ENCODE results near the gene MAP2.

DNA sequence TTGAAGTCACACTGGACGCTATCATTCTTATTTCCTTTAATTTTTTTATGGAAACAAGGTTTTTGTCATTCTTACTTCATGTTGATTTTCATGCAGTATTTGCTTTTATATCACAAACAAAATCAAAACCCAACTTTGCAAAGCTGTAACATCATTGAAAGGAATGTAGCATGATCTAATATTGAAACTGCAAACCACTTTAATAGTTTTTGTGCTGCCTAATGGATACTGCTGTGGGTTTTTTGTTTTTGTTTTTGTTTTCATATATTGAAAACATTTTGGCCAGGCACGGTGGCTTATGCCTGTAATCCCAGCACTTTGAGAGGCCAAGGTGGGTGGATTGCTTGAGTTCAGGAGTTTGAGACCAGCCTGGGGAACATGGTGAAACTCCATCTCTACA lies 81.6 kb downstream of the MAP2 start:
- TF ChIP-seq, protein P1, sequence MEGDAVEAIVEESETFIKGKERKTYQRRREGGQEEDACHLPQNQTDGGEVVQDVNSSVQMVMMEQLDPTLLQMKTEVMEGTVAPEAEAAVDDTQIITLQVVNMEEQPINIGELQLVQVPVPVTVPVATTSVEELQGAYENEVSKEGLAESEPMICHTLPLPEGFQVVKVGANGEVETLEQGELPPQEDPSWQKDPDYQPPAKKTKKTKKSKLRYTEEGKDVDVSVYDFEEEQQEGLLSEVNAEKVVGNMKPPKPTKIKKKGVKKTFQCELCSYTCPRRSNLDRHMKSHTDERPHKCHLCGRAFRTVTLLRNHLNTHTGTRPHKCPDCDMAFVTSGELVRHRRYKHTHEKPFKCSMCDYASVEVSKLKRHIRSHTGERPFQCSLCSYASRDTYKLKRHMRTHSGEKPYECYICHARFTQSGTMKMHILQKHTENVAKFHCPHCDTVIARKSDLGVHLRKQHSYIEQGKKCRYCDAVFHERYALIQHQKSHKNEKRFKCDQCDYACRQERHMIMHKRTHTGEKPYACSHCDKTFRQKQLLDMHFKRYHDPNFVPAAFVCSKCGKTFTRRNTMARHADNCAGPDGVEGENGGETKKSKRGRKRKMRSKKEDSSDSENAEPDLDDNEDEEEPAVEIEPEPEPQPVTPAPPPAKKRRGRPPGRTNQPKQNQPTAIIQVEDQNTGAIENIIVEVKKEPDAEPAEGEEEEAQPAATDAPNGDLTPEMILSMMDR (IDR thresholded peaks at IDR 0.05): no peak
- no peak for TF ChIP-seq EP300 (IDR thresholded peaks at IDR 0.05; ENCODE audit: low read depth)

Measured in transverse colon (tissue), 3 donors.